22Rv1 (cell line): ENCODE measurements around the gene PGAM1.

Experiments used
- ZFX ChIP-seq: fragments of 450-650 bp; IDR thresholded peaks from 2 replicates; pipeline ENCODE4 v1.6.1; 2017; ENCODE audit warnings: antibody characterized with exemption, borderline replicate concordance
- TF ChIP-seq, protein P1 (sequence below): fragments of 450-650 bp; IDR thresholded peaks from 2 replicates; pipeline ENCODE4 v1.5.1; 2017; ENCODE audit warnings: mild to moderate bottlenecking

DNA sequence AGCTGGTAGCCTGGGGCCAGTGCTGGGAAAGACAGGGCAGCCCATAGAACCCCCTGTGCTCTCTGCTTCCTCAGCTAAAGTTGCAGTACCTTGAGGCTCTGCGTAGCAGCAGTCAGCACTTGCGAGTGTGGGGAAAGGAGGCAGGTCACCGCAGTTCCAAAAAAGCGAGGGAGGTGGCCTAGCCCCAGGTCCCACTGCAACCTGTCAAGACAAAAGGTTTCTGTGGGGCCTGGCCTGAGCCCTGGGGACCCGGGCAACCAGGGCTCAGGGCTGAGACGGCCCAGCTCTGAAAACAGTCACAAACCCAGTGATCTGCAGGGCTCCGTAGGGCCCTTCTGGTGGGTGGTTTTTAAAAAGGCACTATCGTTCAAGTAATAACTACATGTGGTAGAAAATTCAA is 44.4 kb upstream of the PGAM1 start:
- TF ChIP-seq ZFX, result no peak
- TF ChIP-seq, protein P1, sequence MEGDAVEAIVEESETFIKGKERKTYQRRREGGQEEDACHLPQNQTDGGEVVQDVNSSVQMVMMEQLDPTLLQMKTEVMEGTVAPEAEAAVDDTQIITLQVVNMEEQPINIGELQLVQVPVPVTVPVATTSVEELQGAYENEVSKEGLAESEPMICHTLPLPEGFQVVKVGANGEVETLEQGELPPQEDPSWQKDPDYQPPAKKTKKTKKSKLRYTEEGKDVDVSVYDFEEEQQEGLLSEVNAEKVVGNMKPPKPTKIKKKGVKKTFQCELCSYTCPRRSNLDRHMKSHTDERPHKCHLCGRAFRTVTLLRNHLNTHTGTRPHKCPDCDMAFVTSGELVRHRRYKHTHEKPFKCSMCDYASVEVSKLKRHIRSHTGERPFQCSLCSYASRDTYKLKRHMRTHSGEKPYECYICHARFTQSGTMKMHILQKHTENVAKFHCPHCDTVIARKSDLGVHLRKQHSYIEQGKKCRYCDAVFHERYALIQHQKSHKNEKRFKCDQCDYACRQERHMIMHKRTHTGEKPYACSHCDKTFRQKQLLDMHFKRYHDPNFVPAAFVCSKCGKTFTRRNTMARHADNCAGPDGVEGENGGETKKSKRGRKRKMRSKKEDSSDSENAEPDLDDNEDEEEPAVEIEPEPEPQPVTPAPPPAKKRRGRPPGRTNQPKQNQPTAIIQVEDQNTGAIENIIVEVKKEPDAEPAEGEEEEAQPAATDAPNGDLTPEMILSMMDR, result no peak
